WTC11 (cell line): ENCODE measurements around the gene FAM20C. TPM values are rescaled to one million over a fixed set of nuclear protein-coding genes. Genes with fewer than 3 reads are reported as not detected.

Experiments used
- ATAC-seq: fragments of 200-7000 bp; cut with Tn5 transposase; 2 replicates; pipeline ENCODE4 v1.10.0; 2021; ENCODE audit warnings: mild to moderate bottlenecking, moderate library complexity
- CTCF ChIA-PET: fragments of 300-600 bp; sonication (Branson Sonifier 250); formaldehyde crosslinking; loops from one replicate; lab custom pipeline; 2021; ENCODE audit warnings: antibody characterized with exemption; lab: Charles Lee
- POLR2A ChIA-PET: fragments of 350-600 bp; sonication (Branson Sonifier 250); formaldehyde crosslinking; loops from one replicate; lab custom pipeline; 2021; ENCODE audit warnings: antibody characterized with exemption; lab: Charles Lee
- DNase-seq: peaks from one replicate; pipeline ENCODE4 v3.0.0; 2021; ENCODE audit warnings: low spot score
- H3K27ac Mint-ChIP-seq: 2 replicates; pipeline ENCODE4 v1.8.0; 2021; ENCODE audit warnings: mixed read lengths
- H3K27me3 Mint-ChIP-seq: 2 replicates; pipeline ENCODE4 v1.8.0; 2021; ENCODE audit warnings: low read depth, mild to moderate bottlenecking, moderate library complexity, mixed read lengths
- H3K36me3 Mint-ChIP-seq: 2 replicates; pipeline ENCODE4 v1.8.0; 2021; ENCODE audit warnings: mixed read lengths
- H3K4me1 Mint-ChIP-seq: 2 replicates; pipeline ENCODE4 v1.8.0; 2022; ENCODE audit warnings: mixed read lengths
- H3K4me3 Mint-ChIP-seq: 2 replicates; pipeline ENCODE4 v1.8.0; 2021; ENCODE audit warnings: mild to moderate bottlenecking, moderate library complexity, mixed read lengths
- H3K9me3 Mint-ChIP-seq: 2 replicates; pipeline ENCODE4 v1.8.0; 2021; ENCODE audit warnings: mixed read lengths
- CBFB ChIP-seq: sonication (generic); formaldehyde crosslinking; IDR thresholded peaks from 2 replicates; pipeline ENCODE4 v1.8.1; 2022; ENCODE audit warnings: mild to moderate bottlenecking, low read depth, missing genetic modification reagents
- GABPB1 ChIP-seq: sonication (generic); formaldehyde crosslinking; IDR thresholded peaks from 2 replicates; pipeline ENCODE4 v1.8.1; 2023; ENCODE audit warnings: mild to moderate bottlenecking, missing genetic modification reagents
- IRF2 ChIP-seq: sonication (generic); formaldehyde crosslinking; IDR thresholded peaks from 2 replicates; pipeline ENCODE4 v1.8.0; 2022; ENCODE audit warnings: low read depth, missing genetic modification reagents, borderline replicate concordance
- KAT7 ChIP-seq: sonication (generic); formaldehyde crosslinking; IDR thresholded peaks from 2 replicates; pipeline ENCODE4 v1.8.1; 2023; ENCODE audit warnings: missing genetic modification reagents, mild to moderate bottlenecking, borderline replicate concordance
- MXD4 ChIP-seq: fragments of 250-450 bp; sonication (Bioruptor Pico); IDR thresholded peaks from 2 replicates; pipeline ENCODE4 v1.8.0; 2021; ENCODE audit warnings: mild to moderate bottlenecking, moderate library complexity, borderline replicate concordance
- MYBL2 ChIP-seq: sonication (generic); formaldehyde crosslinking; IDR thresholded peaks from 2 replicates; pipeline ENCODE4 v1.8.1; 2023; ENCODE audit warnings: mild to moderate bottlenecking, moderate library complexity, missing genetic modification reagents
- NFATC4 ChIP-seq: fragments of 250-450 bp; sonication (Bioruptor Pico); IDR thresholded peaks from 2 replicates; pipeline ENCODE4 v1.9.0; 2021; ENCODE audit warnings: mild to moderate bottlenecking
- NR2C2 ChIP-seq: sonication (generic); formaldehyde crosslinking; IDR thresholded peaks from 2 replicates; pipeline ENCODE4 v1.8.0; 2022; ENCODE audit warnings: mild to moderate bottlenecking, missing genetic modification reagents
- OVOL2 ChIP-seq: fragments of 250-450 bp; sonication (Bioruptor Pico); IDR thresholded peaks from 2 replicates; pipeline ENCODE4 v1.9.0; 2021; ENCODE audit warnings: mild to moderate bottlenecking, borderline replicate concordance
- RORB ChIP-seq: fragments of 250-450 bp; sonication (Bioruptor Pico); IDR thresholded peaks from 2 replicates; pipeline ENCODE4 v1.9.0; 2021; ENCODE audit warnings: mild to moderate bottlenecking
- SOX15 ChIP-seq: fragments of 250-450 bp; sonication (Bioruptor Pico); IDR thresholded peaks from 2 replicates; pipeline ENCODE4 v1.9.0; 2021; ENCODE audit warnings: mild to moderate bottlenecking
- TEAD4 ChIP-seq: sonication (generic); formaldehyde crosslinking; IDR thresholded peaks from 2 replicates; pipeline ENCODE4 v1.8.0; 2022; ENCODE audit warnings: mild to moderate bottlenecking, missing genetic modification reagents
- ZNF396 ChIP-seq: fragments of 250-450 bp; sonication (Bioruptor Pico); IDR thresholded peaks from 2 replicates; pipeline ENCODE4 v1.8.0; 2021; ENCODE audit warnings: mild to moderate bottlenecking, moderate library complexity, borderline replicate concordance
- total RNA-seq: library from RNA; stranded (reverse); gene quantifications from 3 replicates; pipeline ENCODE4 v1.2.3, GENCODE V29; 2021
- TF ChIP-seq, protein P1 (sequence below): sonication (generic); formaldehyde crosslinking; IDR thresholded peaks from 2 replicates; pipeline ENCODE4 v1.8.0; 2023; ENCODE audit warnings: mild to moderate bottlenecking, missing genetic modification reagents
- TF ChIP-seq, protein P2 (sequence below): sonication (generic); formaldehyde crosslinking; IDR thresholded peaks from 2 replicates; pipeline ENCODE4 v1.8.0; 2023; ENCODE audit warnings: missing genetic modification reagents
- TF ChIP-seq, protein P3 (sequence below): fragments of 250-450 bp; sonication (Bioruptor Pico); IDR thresholded peaks from 2 replicates; pipeline ENCODE4 v1.9.0; 2021; ENCODE audit warnings: moderate library complexity, mild to moderate bottlenecking, inconsistent platforms, borderline replicate concordance
- TF ChIP-seq, protein P4 (sequence below): sonication (generic); formaldehyde crosslinking; conservative IDR thresholded peaks from 2 replicates; pipeline ENCODE4 v1.8.1; 2022; ENCODE audit warnings: mild to moderate bottlenecking, missing genetic modification reagents
- TF ChIP-seq, protein P5 (sequence below): sonication (generic); formaldehyde crosslinking; IDR thresholded peaks from 2 replicates; pipeline ENCODE4 v1.8.1; 2023; ENCODE audit warnings: mild to moderate bottlenecking, missing genetic modification reagents, borderline replicate concordance
- TF ChIP-seq, protein P6 (sequence below): sonication (generic); formaldehyde crosslinking; IDR thresholded peaks from 2 replicates; pipeline ENCODE4 v1.8.1; 2023; ENCODE audit warnings: mild to moderate bottlenecking, missing genetic modification reagents
- TF ChIP-seq, protein P7 (sequence below): sonication (generic); formaldehyde crosslinking; IDR thresholded peaks from 2 replicates; pipeline ENCODE4 v1.8.1; 2022; ENCODE audit warnings: mild to moderate bottlenecking, moderate library complexity, missing genetic modification reagents

FAM20C gene
- total RNA-seq, 1 experiment from 2014 or later: 64.9 TPM

DNA sequence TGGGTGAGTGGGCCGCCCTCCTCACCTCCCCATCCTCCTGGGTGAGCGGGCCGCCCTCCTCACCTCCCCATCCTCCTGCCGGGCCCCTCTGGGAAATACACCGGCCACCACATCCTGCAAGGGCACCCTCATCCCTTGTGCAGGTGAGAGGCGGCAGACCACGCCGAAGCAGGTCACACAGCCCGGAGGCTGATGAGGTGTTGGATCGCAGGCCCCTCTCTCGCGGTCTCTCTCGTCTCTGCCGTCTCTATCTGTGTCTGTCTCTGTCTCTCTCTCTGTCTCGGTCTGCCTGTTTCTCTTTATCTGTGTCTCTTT, 66.8 kb downstream of the FAM20C start:
- no peak for DNase-seq
- CTCF ChIA-PET: no interaction called here
- Mint-ChIP-seq H3K27ac (no peak overlapping the region), H3K9me3 (peaks cover 38% of the 10 kb centered on the region), H3K4me1 (no peaks in the 10 kb centered on the region), H3K36me3 (peaks cover 78% of the 10 kb centered on the region), H3K27me3 (peaks cover 15% of the 10 kb centered on the region), H3K4me3 (no peak overlapping the region)
- no peak for ATAC-seq
- POLR2A ChIA-PET: no interaction called here
- no peak for TF ChIP-seq KAT7
- no peak for TF ChIP-seq TEAD4
- no peak for TF ChIP-seq NFATC4 (CRISPR knock-in tag)
- no peak for TF ChIP-seq OVOL2 (CRISPR knock-in tag)
- no peak for TF ChIP-seq GABPB1 (CRISPR knock-in tag)
- TF ChIP-seq ZNF396 (CRISPR knock-in tag): no peak
- no peak for TF ChIP-seq SOX15 (CRISPR knock-in tag)
- TF ChIP-seq, protein P1, sequence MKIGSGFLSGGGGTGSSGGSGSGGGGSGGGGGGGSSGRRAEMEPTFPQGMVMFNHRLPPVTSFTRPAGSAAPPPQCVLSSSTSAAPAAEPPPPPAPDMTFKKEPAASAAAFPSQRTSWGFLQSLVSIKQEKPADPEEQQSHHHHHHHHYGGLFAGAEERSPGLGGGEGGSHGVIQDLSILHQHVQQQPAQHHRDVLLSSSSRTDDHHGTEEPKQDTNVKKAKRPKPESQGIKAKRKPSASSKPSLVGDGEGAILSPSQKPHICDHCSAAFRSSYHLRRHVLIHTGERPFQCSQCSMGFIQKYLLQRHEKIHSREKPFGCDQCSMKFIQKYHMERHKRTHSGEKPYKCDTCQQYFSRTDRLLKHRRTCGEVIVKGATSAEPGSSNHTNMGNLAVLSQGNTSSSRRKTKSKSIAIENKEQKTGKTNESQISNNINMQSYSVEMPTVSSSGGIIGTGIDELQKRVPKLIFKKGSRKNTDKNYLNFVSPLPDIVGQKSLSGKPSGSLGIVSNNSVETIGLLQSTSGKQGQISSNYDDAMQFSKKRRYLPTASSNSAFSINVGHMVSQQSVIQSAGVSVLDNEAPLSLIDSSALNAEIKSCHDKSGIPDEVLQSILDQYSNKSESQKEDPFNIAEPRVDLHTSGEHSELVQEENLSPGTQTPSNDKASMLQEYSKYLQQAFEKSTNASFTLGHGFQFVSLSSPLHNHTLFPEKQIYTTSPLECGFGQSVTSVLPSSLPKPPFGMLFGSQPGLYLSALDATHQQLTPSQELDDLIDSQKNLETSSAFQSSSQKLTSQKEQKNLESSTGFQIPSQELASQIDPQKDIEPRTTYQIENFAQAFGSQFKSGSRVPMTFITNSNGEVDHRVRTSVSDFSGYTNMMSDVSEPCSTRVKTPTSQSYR (CRISPR knock-in tag): no peak
- TF ChIP-seq, protein P2, sequence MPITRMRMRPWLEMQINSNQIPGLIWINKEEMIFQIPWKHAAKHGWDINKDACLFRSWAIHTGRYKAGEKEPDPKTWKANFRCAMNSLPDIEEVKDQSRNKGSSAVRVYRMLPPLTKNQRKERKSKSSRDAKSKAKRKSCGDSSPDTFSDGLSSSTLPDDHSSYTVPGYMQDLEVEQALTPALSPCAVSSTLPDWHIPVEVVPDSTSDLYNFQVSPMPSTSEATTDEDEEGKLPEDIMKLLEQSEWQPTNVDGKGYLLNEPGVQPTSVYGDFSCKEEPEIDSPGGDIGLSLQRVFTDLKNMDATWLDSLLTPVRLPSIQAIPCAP (CRISPR knock-in tag): no peak
- no peak for TF ChIP-seq IRF2 (CRISPR knock-in tag)
- TF ChIP-seq, protein P3, sequence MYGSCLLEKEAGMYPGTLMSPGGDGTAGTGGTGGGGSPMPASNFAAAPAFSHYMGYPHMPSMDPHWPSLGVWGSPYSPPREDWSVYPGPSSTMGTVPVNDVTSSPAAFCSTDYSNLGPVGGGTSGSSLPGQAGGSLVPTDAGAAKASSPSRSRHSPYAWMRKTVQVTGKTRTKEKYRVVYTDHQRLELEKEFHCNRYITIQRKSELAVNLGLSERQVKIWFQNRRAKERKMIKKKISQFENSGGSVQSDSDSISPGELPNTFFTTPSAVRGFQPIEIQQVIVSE (CRISPR knock-in tag): no peak
- no peak for TF ChIP-seq MYBL2 (CRISPR knock-in tag)
- TF ChIP-seq MXD4 (CRISPR knock-in tag): no peak
- TF ChIP-seq NR2C2: no peak

DNA sequence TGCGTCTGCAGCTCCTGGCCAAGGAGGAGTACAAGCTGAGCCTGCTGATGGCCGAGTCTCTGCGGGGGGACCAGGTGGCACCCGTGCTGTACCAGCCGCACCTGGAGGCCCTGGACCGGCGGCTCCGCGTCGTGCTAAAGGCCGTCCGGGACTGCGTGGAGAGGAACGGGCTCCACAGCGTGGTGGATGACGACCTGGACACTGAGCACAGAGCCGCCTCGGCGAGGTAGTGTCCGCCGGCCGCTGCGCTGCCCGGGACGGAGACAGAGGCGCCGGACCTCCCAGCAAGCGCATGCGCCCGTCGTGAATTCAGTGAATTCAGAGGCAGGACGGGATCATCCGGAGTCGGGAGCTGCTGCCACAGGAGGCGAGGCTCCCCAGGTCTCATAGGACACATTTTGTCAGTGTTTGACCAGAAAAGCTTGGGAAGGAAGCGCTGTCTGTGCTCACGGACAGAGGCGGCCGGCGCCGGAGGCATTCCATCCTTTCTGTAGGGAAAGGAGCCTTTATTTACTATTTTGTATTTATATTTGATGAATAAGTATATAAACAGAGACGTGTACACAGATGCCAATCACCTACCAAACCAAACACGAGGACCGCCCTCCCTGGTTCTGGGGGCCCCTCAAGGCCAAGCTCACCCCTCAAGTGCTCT, 67.5 kb downstream of the FAM20C start:
- H3K9me3 Mint-ChIP-seq: peaks cover 42% of the 10 kb centered on the region
- CTCF ChIA-PET: no interaction called here
- no peak overlapping the region for H3K4me3 Mint-ChIP-seq
- peaks cover 77% of the 10 kb centered on the region for H3K36me3 Mint-ChIP-seq
- no peak for DNase-seq
- POLR2A ChIA-PET: no interaction called here
- H3K27me3 Mint-ChIP-seq: peaks cover 21% of the 10 kb centered on the region
- no peak overlapping the region for H3K27ac Mint-ChIP-seq
- no peak for ATAC-seq
- H3K4me1 Mint-ChIP-seq: no peaks in the 10 kb centered on the region
- TF ChIP-seq, protein P4, sequence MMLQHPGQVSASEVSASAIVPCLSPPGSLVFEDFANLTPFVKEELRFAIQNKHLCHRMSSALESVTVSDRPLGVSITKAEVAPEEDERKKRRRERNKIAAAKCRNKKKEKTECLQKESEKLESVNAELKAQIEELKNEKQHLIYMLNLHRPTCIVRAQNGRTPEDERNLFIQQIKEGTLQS (CRISPR knock-in tag): no peak
- TF ChIP-seq RORB (CRISPR knock-in tag) (no peak), CBFB (CRISPR knock-in tag) (no peak)
- TF ChIP-seq, protein P5, sequence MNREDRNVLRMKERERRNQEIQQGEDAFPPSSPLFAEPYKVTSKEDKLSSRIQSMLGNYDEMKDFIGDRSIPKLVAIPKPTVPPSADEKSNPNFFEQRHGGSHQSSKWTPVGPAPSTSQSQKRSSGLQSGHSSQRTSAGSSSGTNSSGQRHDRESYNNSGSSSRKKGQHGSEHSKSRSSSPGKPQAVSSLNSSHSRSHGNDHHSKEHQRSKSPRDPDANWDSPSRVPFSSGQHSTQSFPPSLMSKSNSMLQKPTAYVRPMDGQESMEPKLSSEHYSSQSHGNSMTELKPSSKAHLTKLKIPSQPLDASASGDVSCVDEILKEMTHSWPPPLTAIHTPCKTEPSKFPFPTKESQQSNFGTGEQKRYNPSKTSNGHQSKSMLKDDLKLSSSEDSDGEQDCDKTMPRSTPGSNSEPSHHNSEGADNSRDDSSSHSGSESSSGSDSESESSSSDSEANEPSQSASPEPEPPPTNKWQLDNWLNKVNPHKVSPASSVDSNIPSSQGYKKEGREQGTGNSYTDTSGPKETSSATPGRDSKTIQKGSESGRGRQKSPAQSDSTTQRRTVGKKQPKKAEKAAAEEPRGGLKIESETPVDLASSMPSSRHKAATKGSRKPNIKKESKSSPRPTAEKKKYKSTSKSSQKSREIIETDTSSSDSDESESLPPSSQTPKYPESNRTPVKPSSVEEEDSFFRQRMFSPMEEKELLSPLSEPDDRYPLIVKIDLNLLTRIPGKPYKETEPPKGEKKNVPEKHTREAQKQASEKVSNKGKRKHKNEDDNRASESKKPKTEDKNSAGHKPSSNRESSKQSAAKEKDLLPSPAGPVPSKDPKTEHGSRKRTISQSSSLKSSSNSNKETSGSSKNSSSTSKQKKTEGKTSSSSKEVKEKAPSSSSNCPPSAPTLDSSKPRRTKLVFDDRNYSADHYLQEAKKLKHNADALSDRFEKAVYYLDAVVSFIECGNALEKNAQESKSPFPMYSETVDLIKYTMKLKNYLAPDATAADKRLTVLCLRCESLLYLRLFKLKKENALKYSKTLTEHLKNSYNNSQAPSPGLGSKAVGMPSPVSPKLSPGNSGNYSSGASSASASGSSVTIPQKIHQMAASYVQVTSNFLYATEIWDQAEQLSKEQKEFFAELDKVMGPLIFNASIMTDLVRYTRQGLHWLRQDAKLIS: no peak
- TF ChIP-seq, protein P6, sequence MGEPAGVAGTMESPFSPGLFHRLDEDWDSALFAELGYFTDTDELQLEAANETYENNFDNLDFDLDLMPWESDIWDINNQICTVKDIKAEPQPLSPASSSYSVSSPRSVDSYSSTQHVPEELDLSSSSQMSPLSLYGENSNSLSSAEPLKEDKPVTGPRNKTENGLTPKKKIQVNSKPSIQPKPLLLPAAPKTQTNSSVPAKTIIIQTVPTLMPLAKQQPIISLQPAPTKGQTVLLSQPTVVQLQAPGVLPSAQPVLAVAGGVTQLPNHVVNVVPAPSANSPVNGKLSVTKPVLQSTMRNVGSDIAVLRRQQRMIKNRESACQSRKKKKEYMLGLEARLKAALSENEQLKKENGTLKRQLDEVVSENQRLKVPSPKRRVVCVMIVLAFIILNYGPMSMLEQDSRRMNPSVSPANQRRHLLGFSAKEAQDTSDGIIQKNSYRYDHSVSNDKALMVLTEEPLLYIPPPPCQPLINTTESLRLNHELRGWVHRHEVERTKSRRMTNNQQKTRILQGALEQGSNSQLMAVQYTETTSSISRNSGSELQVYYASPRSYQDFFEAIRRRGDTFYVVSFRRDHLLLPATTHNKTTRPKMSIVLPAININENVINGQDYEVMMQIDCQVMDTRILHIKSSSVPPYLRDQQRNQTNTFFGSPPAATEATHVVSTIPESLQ (CRISPR knock-in tag): no peak
- TF ChIP-seq, protein P7, sequence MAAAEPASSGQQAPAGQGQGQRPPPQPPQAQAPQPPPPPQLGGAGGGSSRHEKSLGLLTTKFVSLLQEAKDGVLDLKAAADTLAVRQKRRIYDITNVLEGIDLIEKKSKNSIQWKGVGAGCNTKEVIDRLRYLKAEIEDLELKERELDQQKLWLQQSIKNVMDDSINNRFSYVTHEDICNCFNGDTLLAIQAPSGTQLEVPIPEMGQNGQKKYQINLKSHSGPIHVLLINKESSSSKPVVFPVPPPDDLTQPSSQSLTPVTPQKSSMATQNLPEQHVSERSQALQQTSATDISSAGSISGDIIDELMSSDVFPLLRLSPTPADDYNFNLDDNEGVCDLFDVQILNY (CRISPR knock-in tag): no peak
